Measurements from ENCODE around the gene SEMA4C.
A peak's percentile ranks its signal among the peaks of the same experiment; 100 is the strongest.
"Not testable (repeated sequence)": the region's sequence is repeated elsewhere in the genome, so short reads cannot be mapped to it uniquely, and the experiment has no call there.

Gene SEMA4C

DNA sequence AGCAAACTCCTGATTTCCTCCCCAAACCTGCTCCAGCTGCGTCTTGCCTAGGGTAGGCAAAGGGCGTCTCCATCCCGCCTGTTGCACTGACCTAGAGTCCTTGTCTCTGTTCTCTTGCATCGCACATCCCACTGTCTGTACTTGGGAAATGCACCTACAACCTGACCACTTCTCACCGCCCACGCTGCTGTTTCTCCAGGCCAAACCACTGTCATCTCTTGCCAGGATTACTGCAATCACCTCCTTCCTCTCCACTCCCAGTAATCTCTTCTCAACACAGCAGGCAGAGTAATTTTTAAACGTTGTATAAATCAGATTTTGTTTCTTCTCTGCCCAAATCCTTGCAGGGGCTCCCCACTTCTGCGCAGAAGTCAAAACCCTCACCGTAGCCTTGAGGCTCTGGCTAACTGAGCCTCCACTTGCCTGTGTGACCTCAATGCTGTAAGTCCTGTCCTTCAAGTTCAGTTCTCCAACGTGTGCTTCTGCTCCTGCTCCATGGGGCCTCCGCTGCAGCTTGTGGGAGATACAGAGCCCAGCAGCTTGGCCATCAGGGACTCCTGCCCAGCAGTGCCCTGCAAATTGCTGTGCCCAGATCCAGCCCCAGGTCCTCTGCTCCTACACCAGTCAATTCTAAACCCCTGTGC is 27.7 kb upstream of the SEMA4C start:
- peak in 1 of 3 donors; percentile 55 for DNase-seq

DNA sequence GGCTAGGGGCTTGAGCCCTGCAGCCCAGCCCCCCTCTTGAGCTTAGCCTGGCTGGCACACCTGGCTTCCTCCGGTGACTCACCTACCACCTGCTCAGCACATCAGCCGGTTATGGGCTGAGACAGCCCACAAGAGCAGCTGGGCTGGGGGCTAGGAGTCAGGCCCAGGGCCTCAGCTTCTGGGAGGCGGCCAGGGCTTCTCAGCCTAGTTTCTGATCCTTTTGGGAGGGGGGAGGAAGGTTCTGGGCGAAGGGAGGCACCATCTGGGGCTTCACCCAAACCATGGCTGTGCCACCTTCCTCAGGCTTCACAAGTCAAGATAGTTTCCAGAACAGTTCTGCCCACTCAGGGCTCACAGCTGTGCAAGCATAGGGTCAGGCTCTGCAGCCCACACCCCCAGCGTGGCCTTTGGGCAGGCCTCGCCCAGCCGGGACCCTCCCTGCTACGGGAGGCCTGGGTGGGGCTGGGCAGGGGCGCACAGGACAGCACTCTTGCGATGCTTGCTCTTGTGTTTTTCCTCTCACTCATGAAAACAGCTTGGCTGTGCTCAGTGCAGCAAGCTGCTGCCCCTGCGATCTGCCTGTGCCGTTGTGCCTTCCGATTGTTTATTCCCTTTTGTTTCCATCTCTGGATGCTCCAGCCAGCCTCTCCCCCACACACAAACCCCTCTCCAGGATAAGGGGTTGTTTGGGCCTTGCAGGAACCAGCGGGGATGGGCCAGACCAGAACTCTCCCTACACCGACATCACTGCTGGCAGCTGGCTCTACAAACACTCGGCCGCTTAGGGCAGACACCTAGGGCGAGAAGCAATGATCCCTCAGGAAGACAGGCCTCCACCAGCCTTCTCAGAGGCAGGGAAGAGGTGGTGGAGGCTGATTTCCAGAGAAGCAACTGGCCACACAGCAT is 26.1 kb upstream of the SEMA4C start:
- no peak for DNase-seq

- no peak for DNase-seq
Observed at GRCh38 chr2:96895032-96895745, 25.3 kb upstream of the SEMA4C start.

- no peak for DNase-seq
Observed at GRCh38 chr2:96894151-96894531, 24.3 kb upstream of the SEMA4C start.

DNA sequence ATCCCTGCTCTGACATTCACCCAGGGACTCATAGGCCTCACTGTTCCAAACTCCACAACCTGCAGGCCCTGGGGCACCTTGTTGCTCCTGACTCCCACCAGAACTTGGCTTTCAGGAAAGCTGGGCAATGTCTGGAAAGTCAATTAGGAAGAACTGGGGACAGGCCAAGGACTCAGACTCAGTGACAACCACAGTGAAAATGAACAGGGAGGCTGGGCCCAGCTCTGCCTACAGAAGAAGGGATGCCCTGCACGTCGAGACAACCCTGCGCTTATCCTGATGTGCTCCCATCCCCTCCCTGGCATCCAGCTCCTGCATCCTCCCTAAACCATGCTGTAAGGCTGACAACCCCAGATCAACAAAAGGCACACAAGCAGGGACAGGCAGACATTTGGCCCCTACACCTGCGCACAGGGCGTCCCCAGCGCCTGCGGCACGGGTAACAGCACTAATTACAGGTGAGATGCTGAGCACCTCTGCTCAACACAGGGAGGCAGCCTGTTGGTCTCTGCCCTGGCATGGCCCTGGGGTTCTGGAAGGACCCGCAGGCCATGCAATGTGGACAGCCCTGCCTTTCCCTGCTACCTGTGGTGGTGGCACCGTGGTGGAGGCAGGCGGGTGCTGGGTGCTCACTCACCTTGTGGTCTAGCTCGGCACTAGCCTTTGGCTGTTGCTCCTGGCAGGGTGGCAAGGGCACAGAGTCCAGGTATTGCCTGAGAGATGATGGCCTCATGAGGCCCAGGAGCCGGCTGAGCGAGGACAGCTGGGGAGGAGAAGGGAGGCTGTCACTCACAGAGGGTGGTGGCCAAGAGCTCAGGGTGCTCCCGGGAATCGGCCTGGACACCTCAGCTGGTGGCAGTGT is 23.6 kb upstream of the SEMA4C start:
- no peak for DNase-seq

GRCh38 chr2:96891591-96892333 is 21.9 kb upstream of the SEMA4C start:
- no peak for DNase-seq

DNA sequence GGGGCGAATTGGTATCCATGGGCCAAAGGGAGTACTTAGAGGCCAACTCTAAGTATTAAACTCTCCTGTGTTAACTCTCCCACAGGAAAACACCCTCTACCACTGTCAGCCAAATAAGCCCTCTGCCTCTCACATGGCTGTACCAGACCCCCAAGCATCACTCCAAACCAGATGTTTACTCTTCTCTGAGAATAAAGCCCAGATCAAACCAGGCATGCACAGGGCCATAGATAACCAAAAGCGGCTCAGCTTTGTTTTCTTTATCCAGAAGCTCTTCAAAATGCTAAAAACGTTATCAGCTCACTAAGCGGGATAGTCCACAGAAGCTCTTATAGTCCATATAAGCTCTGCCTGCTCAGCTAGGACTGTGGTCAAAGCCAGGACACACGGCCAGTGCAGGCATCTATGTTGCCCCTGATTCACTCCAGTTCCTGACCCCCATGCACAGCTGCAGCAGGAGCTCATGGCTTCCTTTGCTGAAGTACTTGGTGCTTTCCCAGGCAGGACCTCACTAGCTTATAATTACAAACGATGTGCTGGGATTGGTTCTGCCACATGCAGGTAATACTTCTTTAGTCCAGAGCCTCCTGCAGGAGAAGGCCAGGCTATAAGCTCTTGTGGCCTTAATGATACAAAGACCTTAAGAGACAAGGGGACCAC is 21.0 kb upstream of the SEMA4C start:
- DNase-seq = no peak

GRCh38 chr2:96890252-96890651 is 20.4 kb upstream of the SEMA4C start:
- no peak for DNase-seq

- DNase-seq = not testable (repeated sequence)
Observed at GRCh38 chr2:96889502-96889901, 19.6 kb upstream of the SEMA4C start.

- peak; percentile 65 to 73 (median 71) for DNase-seq
Observed at GRCh38 chr2:96888072-96889011, 18.5 kb upstream of the SEMA4C start.

GRCh38 chr2:96887493-96888012 is 17.7 kb upstream of the SEMA4C start:
- no peak for DNase-seq

- peak; percentile 73 to 86 (median 86) for DNase-seq
Observed at GRCh38 chr2:96885432-96886347, 15.8 kb upstream of the SEMA4C start.

DNA sequence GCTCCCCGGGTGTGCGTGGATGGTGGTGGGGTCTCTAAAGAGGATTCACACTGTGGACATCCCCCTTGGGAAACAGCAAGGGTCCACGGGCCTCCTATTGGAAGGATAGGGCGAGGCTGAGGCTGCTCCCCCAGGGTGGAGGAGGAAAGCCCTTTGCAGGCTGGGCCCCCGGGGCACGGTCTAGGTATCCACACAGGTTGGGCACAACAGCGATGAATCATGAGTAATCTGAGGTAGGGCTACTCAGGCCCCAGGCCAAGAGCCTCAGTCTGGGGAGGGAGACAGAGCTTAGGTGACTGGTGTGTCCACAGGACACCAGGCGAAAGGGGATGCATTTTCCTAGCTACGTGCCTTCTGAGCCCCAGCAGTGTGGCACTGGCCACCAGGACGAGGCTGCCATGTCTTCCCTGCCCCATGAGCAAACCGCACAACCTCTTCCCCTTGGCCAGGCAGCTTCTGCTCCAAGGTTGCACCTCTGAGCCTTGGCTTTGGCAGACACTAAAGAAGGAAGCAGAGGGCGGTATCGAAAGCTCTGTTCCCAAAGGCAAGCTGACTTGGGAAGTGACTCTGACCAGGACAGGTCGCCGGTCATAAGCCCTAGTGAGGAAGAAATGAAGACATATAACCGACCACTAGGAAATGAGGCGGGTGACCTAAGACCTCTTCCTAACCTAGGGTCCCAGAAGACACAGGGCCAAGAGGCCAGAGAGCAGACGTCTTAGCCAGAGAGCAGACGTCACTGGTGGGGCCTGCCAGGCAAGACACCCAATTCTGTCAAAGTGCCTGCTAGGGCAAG is 14.6 kb upstream of the SEMA4C start:
- DNase-seq = no peak

DNA sequence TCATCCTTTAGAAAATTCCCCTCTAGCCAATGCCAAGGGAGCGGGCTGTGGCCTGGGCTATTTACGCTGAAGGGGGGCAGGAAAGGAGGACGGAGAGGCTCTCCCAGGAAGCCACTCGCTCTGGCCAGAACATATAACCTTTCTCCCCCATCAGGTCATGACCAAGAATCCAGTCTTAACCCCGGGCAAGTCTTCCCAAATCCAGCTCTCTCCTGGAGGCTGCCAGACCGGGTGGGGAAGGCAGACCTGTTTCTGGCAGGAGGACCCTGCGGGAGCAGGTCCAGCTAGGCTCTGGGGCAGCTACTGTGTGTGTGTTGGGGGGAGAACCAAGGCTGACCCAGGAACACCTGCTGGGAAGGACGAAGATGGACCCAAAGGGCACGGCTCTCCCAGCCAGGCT is 13.4 kb upstream of the SEMA4C start:
- DNase-seq = no peak

- no peak for DNase-seq
Observed at GRCh38 chr2:96882906-96883305, 13.0 kb upstream of the SEMA4C start.

DNA sequence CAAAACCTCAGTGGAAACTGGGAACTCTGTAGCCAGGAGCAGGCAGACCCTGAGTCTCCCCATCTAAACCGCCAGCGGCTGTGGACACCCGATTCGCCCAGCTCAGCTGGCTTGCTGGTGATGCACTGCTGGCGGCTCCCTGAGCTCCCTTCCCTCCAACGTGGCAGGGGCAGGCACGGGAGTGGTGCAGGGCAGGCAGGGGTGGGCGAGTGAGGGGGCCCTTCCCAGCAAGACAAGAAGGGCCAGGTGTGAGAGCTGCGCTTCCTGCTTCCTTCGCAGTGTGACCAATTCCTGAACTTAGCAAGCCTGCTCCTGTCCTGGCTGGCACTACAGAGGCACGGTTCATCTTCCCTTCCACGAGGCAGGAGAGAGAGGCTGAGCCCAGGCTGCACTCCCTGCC is 12.3 kb upstream of the SEMA4C start:
- DNase-seq = no peak

GRCh38 chr2:96881349-96882195 is 11.7 kb upstream of the SEMA4C start:
- DNase-seq = no peak
